HepG2 (cell line): ENCODE data around the gene SOSTDC1. TPM values are rescaled to one million over a fixed set of nuclear protein-coding genes. Genes with fewer than 3 reads are reported as not detected.

ENCODE experiments used
- ATAC-seq: fragments of 200-7000 bp; cut with Tn5 transposase; 3 replicates; pipeline ENCODE4 v1.9.1; 2020; ENCODE audit warnings: mild to moderate bottlenecking, moderate library complexity
- BruUV-seq: library from RNA; stranded (reverse); fragments of 400-500 nt; replicated peaks from 2 replicates; lab custom pipeline; 2021; lab: Mats Ljungman, UMichigan
- CTCF ChIA-PET: fragments of 300-600 bp; formaldehyde crosslinking; extraction: SDS; loops from one replicate; lab custom pipeline; 2021; ENCODE audit warnings: low total read pairs, inconsistent platforms, low intra/inter-chr PET ratio; lab: Yijun Ruan, JAX
- POLR2A ChIA-PET: fragments of 350-600 bp; sonication (Branson Sonifier 250); formaldehyde crosslinking; loops from one replicate; lab custom pipeline; 2020; ENCODE audit warnings: antibody characterized with exemption, inconsistent platforms; lab: Yijun Ruan, JAX
- DNase-seq: peaks from one replicate; pipeline ENCODE4 v3.0.0-alpha.2; 2015; ENCODE audit warnings: low spot score
- FAIRE-seq: peaks from 3 replicates; lab custom pipeline; 2011; peaks lifted over from hg19 to GRCh38; lab: Jason Lieb, UNC
- H2AFZ ChIP-seq: one replicate; pipeline ENCODE4 v1.6.1; 2011; ENCODE audit warnings: low read length, inconsistent platforms
- H3K27ac ChIP-seq: fragments of 300-600 bp; 3 replicates; pipeline ENCODE4 v1.8.0; 2011; ENCODE audit warnings: mixed run types, mild to moderate bottlenecking, mixed read lengths, low read length, inconsistent platforms; ENCODE audit not compliant: insufficient read depth; ENCODE audit errors: extremely low read length
- H3K27me3 ChIP-seq, 2 experiments: fragments of 200-600 bp in 1 of 2; 2 replicates in 1 of 2; 3 replicates in 1 of 2; pipeline versions ENCODE4 v1.6.0 to v1.8.0; 2011; ENCODE audit warnings: low read length in 2 of 2, mild to moderate bottlenecking in 2 of 2, moderate library complexity in 2 of 2, inconsistent platforms in 1 of 2; ENCODE audit not compliant: insufficient read depth in 2 of 2, control insufficient read depth in 1 of 2
- H3K36me3 ChIP-seq, 2 experiments: fragments of 200-600 bp in 1 of 2; replicated peaks in 1 of 2; 2 replicates in 1 of 2; 3 replicates in 1 of 2; pipeline versions ENCODE4 v1.5.1 to v1.8.0; 2011; ENCODE audit warnings: low read length in 2 of 2, inconsistent platforms in 1 of 2; ENCODE audit not compliant: insufficient read depth in 2 of 2, control insufficient read depth in 1 of 2
- H3K4me1 ChIP-seq: 2 replicates; pipeline ENCODE4 v1.5.1; 2012; ENCODE audit warnings: low read length, inconsistent platforms; ENCODE audit not compliant: insufficient read depth
- H3K4me2 ChIP-seq: 2 replicates; pipeline ENCODE4 v1.6.0; 2011; ENCODE audit warnings: low read depth, low read length, inconsistent platforms
- H3K4me3 ChIP-seq, 3 experiments: fragments of 200-600 bp in 1 of 3; sonication (generic), shearing (Covaris generic) in 1 of 3; replicated peaks in 1 of 3; 2 replicates each; pipeline ENCODE4 v1.5.1; 2011 to 2016; ENCODE audit warnings: low read length in 3 of 3, inconsistent platforms in 2 of 3, low read depth in 2 of 3, mild to moderate bottlenecking in 2 of 3, control low read depth in 1 of 3, mixed read lengths in 1 of 3; ENCODE audit not compliant: insufficient read depth in 1 of 3
- H3K79me2 ChIP-seq: one replicate; pipeline ENCODE4 v1.6.1; 2011; ENCODE audit warnings: low read length, inconsistent platforms; ENCODE audit not compliant: insufficient read depth
- H3K9ac ChIP-seq: 2 replicates; pipeline ENCODE4 v1.6.0; 2011; ENCODE audit warnings: mild to moderate bottlenecking, low read depth, low read length, inconsistent platforms; ENCODE audit not compliant: insufficient read depth
- H3K9me3 ChIP-seq: 2 replicates; pipeline ENCODE4 v1.5.1; 2012; ENCODE audit warnings: mild to moderate bottlenecking, low read length
- H4K20me1 ChIP-seq: 2 replicates; pipeline ENCODE4 v1.6.0; 2011; ENCODE audit warnings: inconsistent platforms, mild to moderate bottlenecking, low read length, moderate library complexity; ENCODE audit not compliant: insufficient read depth
- GFI1 ChIP-seq: sonication (generic); formaldehyde crosslinking; IDR thresholded peaks from 2 replicates; pipeline ENCODE4 v1.5.0; 2020; ENCODE audit warnings: missing genetic modification reagents, mild to moderate bottlenecking, borderline replicate concordance
- IKZF4 ChIP-seq: sonication (generic); formaldehyde crosslinking; IDR thresholded peaks from 2 replicates; pipeline ENCODE4 v1.5.1; 2020; ENCODE audit warnings: borderline replicate concordance, mild to moderate bottlenecking, low read depth, missing genetic modification reagents; ENCODE audit errors: not compliant biosample characterization
- NCOA2 ChIP-seq: sonication (generic); formaldehyde crosslinking; IDR thresholded peaks from 2 replicates; pipeline ENCODE4 v1.8.0; 2022; ENCODE audit warnings: inconsistent platforms
- RARA ChIP-seq: IDR thresholded peaks from 2 replicates; pipeline ENCODE4 v1.6.1; 2016; ENCODE audit warnings: missing genetic modification reagents, missing compliant biosample characterization
- SRSF1 ChIP-seq: fragments of 200-400 bp; formaldehyde crosslinking; optimal IDR thresholded peaks from 2 replicates; pipeline ENCODE3; 2017; ENCODE audit warnings: mild to moderate bottlenecking, low read depth, low read length, moderate library complexity
- WIZ ChIP-seq: sonication (generic); formaldehyde crosslinking; IDR thresholded peaks from 2 replicates; pipeline ENCODE4 v1.5.1; 2020; ENCODE audit warnings: mild to moderate bottlenecking, missing genetic modification reagents
- ZNF274 ChIP-seq: sonication (generic); formaldehyde crosslinking; IDR thresholded peaks from 2 replicates; pipeline ENCODE4 v1.5.1; 2020; ENCODE audit warnings: mild to moderate bottlenecking, missing genetic modification reagents
- ZNF432 ChIP-seq: sonication (generic); formaldehyde crosslinking; IDR thresholded peaks from 2 replicates; pipeline ENCODE4 v1.5.0; 2020; ENCODE audit warnings: missing genetic modification reagents, mild to moderate bottlenecking, borderline replicate concordance
- ZNF567 ChIP-seq: sonication (generic); formaldehyde crosslinking; IDR thresholded peaks from 2 replicates; pipeline ENCODE4 v1.8.1; 2023; ENCODE audit warnings: mild to moderate bottlenecking, missing genetic modification reagents, borderline replicate concordance
- ZNF670 ChIP-seq: sonication (generic); formaldehyde crosslinking; IDR thresholded peaks from 2 replicates; pipeline ENCODE4 v1.8.0; 2022; ENCODE audit warnings: mild to moderate bottlenecking, missing genetic modification reagents, borderline replicate concordance
- ZNF672 ChIP-seq: sonication (generic); formaldehyde crosslinking; IDR thresholded peaks from 2 replicates; pipeline ENCODE4 v1.8.1; 2022; ENCODE audit warnings: missing genetic modification reagents
- WGBS: methylation state at CpG from one replicate; pipeline ENCODE4 v1.1.6; 2017; ENCODE audit warnings: low lambda C conversion rate; 5-methylcytosine and 5-hydroxymethylcytosine counted together
- in situ Hi-C: cut with HindIII; loops from 2 replicates; pipeline ENCODE4 v1.10.0; 2017; ENCODE audit warnings: low pct_unique_long_range_greater_than_20kb; ENCODE audit not compliant: extremely low pct_ligation_motif_present
- intact Hi-C: fragments of 100-400 bp; cut with micrococcal nuclease; formaldehyde crosslinking; loops from one replicate; pipeline ENCODE4 v1.10.0; 2022; ENCODE audit not compliant: unreplicated experiment
- polyA plus RNA-seq, 8 experiments: library from polyadenylated mRNA; depleted of rRNA in 3 of 8; stranded (reverse) in 7 of 8; unstranded in 1 of 8; fragments of >200 nt; fragmentation: Illumina TruSeq in 4 of 8; extraction: Trizol in 4 of 8; gene quantifications; 2 replicates each; pipeline versions ENCODE4 v1.2.1 to v1.2.3, GENCODE V29; 2011 to 2016; ENCODE audit warnings: low read depth in 4 of 8, missing spikeins in 1 of 8, mixed read lengths in 1 of 8; ENCODE audit not compliant: insufficient read depth in 1 of 8
- total RNA-seq, 5 experiments: library from RNA; depleted of rRNA; stranded (reverse); fragments of >200 nt; fragmentation: Illumina TruSeq; extraction: Trizol; gene quantifications; 2 replicates each; pipeline ENCODE4 v1.2.3, GENCODE V29; 2016; ENCODE audit warnings: low read depth in 1 of 5
- TF ChIP-seq, protein P1 (sequence below): sonication (generic); formaldehyde crosslinking; IDR thresholded peaks from 2 replicates; pipeline ENCODE4 v1.4.0; 2020; ENCODE audit warnings: missing genetic modification reagents
- TF ChIP-seq, protein P2 (sequence below): sonication (generic); formaldehyde crosslinking; IDR thresholded peaks from 2 replicates; pipeline ENCODE4 v1.4.0; 2020; ENCODE audit warnings: missing genetic modification reagents
- TF ChIP-seq, protein P3 (sequence below): sonication (generic); formaldehyde crosslinking; conservative IDR thresholded peaks from 2 replicates; pipeline ENCODE4 v1.8.0; 2022; ENCODE audit warnings: missing genetic modification reagents

Gene SOSTDC1
- total and polyA plus RNA-seq, 2 of the 13 experiments (the other 11 are each of a cell fraction or from before 2014, with no cell fraction given), result not detected

DNA sequence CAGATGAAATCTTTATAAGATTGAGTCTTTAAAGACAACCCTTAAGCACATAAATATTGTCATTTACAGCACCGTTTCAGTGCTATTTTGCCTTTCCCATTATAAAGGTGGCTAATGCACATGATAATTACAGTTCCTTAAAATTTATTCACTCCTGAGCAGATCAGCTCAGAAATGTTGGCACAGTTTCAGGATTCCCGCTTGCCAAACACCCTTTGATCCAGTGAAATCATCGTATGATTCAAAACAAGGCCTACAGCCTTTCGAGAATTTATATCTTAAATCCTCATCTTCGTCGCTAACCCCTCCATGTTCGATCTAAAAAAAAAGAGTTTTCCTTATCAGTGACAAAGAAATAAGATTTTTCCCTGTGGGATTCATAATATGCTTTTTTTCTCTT lies 14.1 kb upstream of the SOSTDC1 start:
- FAIRE-seq (no peak), ATAC-seq (no peak), DNase-seq (no peak)
- Histone ChIP-seq H4K20me1 (no peaks in the 10 kb centered on the region), H3K27me3 (no peaks in the 10 kb centered on the region), H3K9ac (no peak overlapping the region), H3K4me3 (no peak overlapping the region), H3K27ac (no peak overlapping the region), H3K4me1 (peaks cover 5% of the 10 kb centered on the region), H3K4me2 (no peak overlapping the region), H3K9me3 (no peaks in the 10 kb centered on the region), H3K36me3 (no peaks in the 10 kb centered on the region), H3K79me2 (no peaks in the 10 kb centered on the region), H2AFZ (no peak overlapping the region)
- no TSS peak for BruUV-seq
- ChIA-PET CTCF (no interaction called here), POLR2A (no interaction called here)
- no peak for TF ChIP-seq ZNF432
- no peak for TF ChIP-seq IKZF4 (CRISPR knock-in tag)
- no peak for TF ChIP-seq ZNF670 (CRISPR knock-in tag)
- TF ChIP-seq SRSF1, result no peak
- TF ChIP-seq, protein P1, sequence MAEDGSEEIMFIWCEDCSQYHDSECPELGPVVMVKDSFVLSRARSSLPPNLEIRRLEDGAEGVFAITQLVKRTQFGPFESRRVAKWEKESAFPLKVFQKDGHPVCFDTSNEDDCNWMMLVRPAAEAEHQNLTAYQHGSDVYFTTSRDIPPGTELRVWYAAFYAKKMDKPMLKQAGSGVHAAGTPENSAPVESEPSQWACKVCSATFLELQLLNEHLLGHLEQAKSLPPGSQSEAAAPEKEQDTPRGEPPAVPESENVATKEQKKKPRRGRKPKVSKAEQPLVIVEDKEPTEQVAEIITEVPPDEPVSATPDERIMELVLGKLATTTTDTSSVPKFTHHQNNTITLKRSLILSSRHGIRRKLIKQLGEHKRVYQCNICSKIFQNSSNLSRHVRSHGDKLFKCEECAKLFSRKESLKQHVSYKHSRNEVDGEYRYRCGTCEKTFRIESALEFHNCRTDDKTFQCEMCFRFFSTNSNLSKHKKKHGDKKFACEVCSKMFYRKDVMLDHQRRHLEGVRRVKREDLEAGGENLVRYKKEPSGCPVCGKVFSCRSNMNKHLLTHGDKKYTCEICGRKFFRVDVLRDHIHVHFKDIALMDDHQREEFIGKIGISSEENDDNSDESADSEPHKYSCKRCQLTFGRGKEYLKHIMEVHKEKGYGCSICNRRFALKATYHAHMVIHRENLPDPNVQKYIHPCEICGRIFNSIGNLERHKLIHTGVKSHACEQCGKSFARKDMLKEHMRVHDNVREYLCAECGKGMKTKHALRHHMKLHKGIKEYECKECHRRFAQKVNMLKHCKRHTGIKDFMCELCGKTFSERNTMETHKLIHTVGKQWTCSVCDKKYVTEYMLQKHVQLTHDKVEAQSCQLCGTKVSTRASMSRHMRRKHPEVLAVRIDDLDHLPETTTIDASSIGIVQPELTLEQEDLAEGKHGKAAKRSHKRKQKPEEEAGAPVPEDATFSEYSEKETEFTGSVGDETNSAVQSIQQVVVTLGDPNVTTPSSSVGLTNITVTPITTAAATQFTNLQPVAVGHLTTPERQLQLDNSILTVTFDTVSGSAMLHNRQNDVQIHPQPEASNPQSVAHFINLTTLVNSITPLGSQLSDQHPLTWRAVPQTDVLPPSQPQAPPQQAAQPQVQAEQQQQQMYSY (CRISPR knock-in tag), result no peak
- TF ChIP-seq WIZ (CRISPR knock-in tag), result no peak
- TF ChIP-seq, protein P2, sequence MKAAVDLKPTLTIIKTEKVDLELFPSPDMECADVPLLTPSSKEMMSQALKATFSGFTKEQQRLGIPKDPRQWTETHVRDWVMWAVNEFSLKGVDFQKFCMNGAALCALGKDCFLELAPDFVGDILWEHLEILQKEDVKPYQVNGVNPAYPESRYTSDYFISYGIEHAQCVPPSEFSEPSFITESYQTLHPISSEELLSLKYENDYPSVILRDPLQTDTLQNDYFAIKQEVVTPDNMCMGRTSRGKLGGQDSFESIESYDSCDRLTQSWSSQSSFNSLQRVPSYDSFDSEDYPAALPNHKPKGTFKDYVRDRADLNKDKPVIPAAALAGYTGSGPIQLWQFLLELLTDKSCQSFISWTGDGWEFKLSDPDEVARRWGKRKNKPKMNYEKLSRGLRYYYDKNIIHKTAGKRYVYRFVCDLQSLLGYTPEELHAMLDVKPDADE, result no peak
- TF ChIP-seq ZNF274 (CRISPR knock-in tag), result no peak
- no peak for TF ChIP-seq RARA (CRISPR knock-in tag)
- TF ChIP-seq ZNF567 (CRISPR knock-in tag), result no peak
- no peak for TF ChIP-seq GFI1
- no peak for TF ChIP-seq ZNF672 (CRISPR knock-in tag)
- TF ChIP-seq, protein P3, sequence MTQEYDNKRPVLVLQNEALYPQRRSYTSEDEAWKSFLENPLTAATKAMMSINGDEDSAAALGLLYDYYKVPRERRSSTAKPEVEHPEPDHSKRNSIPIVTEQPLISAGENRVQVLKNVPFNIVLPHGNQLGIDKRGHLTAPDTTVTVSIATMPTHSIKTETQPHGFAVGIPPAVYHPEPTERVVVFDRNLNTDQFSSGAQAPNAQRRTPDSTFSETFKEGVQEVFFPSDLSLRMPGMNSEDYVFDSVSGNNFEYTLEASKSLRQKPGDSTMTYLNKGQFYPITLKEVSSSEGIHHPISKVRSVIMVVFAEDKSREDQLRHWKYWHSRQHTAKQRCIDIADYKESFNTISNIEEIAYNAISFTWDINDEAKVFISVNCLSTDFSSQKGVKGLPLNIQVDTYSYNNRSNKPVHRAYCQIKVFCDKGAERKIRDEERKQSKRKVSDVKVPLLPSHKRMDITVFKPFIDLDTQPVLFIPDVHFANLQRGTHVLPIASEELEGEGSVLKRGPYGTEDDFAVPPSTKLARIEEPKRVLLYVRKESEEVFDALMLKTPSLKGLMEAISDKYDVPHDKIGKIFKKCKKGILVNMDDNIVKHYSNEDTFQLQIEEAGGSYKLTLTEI (CRISPR knock-in tag), result no peak
- no peak for TF ChIP-seq NCOA2 (CRISPR knock-in tag)
- intact Hi-C loops, result no loop called here
- WGBS, result 39% methylated on average over 7 of the region's 7 CpGs
- in situ Hi-C loops, result no loop called here
